GM19467 (cell line): Measurements from ENCODE around the gene SH3BP4.
"Not testable (repeated sequence)": the region's sequence is repeated elsewhere in the genome, so short reads cannot be mapped to it uniquely, and the experiment has no call there.

Source experiments
- ATAC-seq: cut with Tn5 transposase; IDR thresholded peaks from one replicate; pipeline ENCODE4 v1.9.1; 2021; ENCODE audit warnings: mild to moderate bottlenecking, moderate library complexity; ENCODE audit not compliant: unreplicated experiment

SH3BP4 gene

DNA sequence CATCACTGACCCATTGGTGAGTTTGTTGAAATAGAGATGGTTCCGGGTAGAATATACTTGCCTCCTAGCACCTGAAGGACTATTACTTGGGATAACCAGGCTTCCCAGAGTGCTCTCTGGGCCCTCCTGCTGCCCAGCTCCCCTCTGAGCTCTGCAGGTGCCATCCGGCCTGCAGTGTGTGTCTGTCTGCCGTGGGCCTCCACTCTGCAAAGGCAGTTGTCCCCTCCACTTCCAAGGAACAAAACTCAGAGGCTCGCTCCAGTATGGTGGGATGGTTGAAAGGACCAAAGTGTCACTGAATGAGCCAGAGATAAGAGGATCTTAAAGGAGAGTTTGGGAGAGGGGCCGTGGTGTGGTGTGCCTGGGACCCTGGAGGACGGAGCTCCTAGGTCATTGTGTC is 57.3 kb downstream of the SH3BP4 start:
- no peak for ATAC-seq

- no peak for ATAC-seq
Observed at GRCh38 chr2:235010117-235010714, 58.4 kb downstream of the SH3BP4 start.

GRCh38 chr2:235011607-235011928 is 59.8 kb downstream of the SH3BP4 start:
- no peak for ATAC-seq

DNA sequence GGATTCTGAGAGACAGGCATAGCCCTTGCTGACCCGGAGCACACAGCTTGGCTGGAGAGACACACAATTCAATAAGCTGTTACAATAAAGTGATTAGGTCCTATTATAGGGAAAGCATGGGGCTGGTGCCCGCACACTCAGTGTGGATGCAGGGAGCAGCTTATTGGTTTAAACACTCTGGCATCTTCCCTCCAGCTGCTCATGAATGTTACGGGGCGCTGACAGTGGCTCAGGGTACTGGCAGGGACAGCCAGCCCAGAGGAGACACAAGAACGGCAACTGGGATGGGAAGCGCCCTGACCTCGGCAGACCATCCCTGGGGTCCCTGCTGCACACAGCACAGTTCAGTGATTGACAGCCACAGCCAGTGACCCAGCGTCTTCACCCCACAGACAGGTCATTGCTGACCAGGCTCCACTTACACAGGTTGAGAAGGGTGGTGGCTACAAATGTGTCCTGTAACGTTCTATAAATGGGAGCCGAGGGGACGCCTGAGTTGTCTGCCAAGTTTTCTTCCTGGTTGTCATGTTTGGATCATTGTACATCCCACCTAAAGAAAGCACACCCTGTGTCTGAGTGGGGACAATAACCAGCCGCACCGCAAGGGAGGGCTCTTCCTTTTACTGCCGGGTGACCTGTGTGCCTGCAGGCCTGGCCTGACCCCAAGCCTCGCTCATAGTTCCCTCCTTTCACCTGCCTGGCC is 60.3 kb downstream of the SH3BP4 start:
- ATAC-seq, result no peak

- no peak for ATAC-seq
Observed at GRCh38 chr2:235017441-235017840, 65.6 kb downstream of the SH3BP4 start.

GRCh38 chr2:235018838-235019237 is 67.0 kb downstream of the SH3BP4 start:
- ATAC-seq, result no peak

- not testable (repeated sequence) for ATAC-seq
Observed at GRCh38 chr2:235020141-235020540, 68.3 kb downstream of the SH3BP4 start.

- no peak for ATAC-seq
Observed at GRCh38 chr2:235021752-235022151, 69.9 kb downstream of the SH3BP4 start.

GRCh38 chr2:235024191-235024860 is 72.5 kb downstream of the SH3BP4 start:
- ATAC-seq, result no peak

- ATAC-seq, result no peak
Observed at GRCh38 chr2:235024931-235025773, 73.3 kb downstream of the SH3BP4 start.

DNA sequence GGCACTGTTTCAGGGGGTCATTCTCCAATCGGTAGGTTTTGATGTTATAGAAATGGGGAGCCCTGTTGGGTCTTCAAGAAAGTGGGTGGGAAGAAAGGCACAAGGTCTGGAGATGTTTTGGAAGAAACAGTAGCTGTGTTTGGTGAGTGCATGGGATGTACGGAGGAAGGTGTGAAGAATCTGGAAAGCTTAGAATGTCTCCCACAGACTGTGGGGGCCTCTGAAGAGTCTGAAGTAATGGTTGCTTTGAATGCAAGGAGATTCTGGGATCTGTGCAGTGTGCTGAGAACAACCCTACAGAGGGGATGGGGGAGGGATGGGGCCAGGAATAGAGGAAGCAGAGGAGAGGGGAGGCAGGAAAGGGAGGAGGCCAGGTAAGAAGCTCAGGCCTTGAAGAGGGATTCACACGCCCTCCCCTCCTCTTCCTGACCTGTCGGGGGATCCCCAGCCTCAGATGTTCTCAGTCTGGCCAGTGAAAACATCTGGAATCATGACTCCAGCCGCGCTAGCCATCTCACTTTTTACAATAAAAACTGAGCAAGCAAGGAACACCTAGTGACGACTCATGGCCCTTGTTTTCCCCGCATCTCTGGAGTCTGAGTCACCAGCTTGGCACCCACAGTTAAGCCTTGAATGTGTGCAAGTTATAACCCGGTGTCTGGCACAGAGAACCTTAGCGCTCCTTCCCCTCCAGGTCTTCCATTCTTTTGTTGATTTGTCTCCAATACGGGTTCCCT is 74.2 kb downstream of the SH3BP4 start:
- ATAC-seq, result no peak

GRCh38 chr2:235026649-235027557 is 75.1 kb downstream of the SH3BP4 start:
- no peak for ATAC-seq

DNA sequence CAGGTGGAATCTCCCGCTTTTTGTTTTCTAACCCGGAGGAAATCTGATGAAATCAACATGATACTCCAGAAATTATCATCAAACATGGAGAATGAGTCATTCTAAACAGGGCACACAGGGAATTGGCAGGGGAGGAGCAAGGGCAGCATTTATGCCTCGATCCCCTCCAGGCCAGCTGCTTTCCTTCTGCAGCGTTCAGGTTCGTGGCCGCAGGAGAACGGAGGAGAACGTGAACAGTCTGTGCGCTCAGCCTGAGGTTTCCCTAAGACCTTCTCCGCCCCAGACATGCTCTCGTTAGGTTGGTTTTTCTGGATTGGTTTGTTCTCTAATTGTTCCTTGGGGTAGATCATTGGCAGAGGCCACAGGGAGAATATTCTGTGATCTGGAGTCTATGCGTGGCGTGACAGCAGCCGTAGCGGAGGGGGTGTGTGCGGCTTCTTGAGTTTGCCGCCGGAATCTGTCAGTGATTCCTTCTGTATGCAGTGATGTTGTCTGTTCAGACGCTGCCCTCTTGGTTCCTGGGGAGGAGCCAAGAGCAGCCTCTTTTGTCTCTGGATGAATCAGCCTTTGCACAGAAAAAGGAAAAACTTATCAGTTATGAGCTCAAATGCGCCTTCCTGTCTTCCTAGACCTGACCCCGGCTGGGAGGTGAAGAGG is 75.9 kb downstream of the SH3BP4 start:
- no peak for ATAC-seq

- ATAC-seq, result no peak
Observed at GRCh38 chr2:235028646-235029045, 76.8 kb downstream of the SH3BP4 start.

DNA sequence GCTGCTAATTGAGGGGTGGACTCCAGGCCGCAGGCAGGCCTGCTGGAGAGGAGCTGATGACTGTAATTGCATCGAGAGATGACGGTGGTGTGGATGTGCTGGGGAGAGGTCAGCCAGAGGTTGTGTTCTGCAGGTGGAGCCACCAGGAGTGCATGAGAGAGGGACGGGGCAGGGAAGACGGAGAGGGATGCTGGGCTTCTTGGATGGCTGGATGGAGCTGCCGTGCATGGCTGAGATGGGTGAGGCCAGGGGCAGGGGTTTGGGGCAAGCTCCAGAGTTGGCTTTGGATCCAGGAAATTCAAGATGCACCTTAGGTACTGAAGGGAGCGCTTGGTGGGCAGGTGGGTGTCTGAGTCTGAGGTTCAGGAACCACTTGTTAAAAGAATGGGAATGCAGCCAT is 77.2 kb downstream of the SH3BP4 start:
- ATAC-seq, result no peak

DNA sequence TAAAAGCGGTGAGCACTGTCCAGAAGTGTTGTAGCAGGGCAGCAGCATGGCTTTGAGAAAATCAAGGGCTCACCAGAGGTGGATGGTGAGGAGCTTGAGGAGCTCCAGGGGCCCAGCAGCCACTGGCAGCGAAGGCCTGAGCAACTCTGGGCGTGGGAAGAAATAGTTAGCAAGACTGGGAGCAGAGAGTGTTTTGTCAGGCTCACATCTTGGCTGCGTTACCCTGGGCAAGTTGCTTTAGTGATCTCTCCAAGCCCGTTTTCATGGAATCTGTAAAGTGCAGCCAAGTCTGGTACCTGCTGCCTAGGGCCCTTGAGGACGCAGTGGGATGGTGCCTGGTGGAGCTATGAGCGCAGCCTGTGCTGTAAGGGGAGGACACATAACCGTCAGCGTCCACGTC is 78.3 kb downstream of the SH3BP4 start:
- no peak for ATAC-seq

- ATAC-seq, result no peak
Observed at GRCh38 chr2:235030936-235031335, 79.1 kb downstream of the SH3BP4 start.

GRCh38 chr2:235031686-235032373 is 80.0 kb downstream of the SH3BP4 start:
- no peak for ATAC-seq

DNA sequence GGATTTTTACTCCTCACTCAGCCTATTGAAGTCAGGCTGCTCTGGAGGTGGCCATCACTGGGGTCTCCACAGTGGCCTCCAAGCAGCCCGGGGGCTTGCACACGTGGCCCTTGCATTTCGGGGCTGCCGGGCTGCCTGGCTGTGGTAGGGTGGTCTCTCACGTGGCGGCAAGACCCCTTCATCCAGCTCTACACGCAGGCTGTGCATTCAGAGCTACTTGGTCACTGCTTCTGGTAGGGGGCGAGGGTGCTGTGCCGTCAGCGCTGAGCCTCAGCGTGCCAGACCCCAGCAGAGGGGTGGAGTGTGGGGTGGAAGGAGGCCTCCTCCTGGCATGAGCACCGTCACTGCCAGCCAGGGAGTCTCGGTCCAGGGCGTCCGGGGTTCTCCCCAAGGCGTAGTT is 80.6 kb downstream of the SH3BP4 start:
- no peak for ATAC-seq
